ENCODE measurements around the gene PLCD3. TPM values are rescaled to one million over a fixed set of nuclear protein-coding genes. Genes with fewer than 3 reads are reported as not detected.

The PLCD3 gene
- total RNA-seq, 1 donor from 2014 or later: 35.3 TPM

GRCh38 chr17:45120558-45120957 lies 11.8 kb downstream of the PLCD3 start:
- no peak for DNase-seq (ENCODE audit: extremely low read depth, low read depth, low spot score)

GRCh38 chr17:45119964-45120363 lies 12.4 kb downstream of the PLCD3 start:
- DNase-seq (ENCODE audit: extremely low read depth, low read depth, low spot score): no peak

- no peak for DNase-seq (ENCODE audit: extremely low read depth, low read depth, low spot score)
Observed at GRCh38 chr17:45118691-45119090, 13.6 kb downstream of the PLCD3 start.

- no peak for DNase-seq (ENCODE audit: extremely low read depth, low read depth, low spot score)
Observed at GRCh38 chr17:45117848-45118646, 14.3 kb downstream of the PLCD3 start.

- no peak for DNase-seq (ENCODE audit: extremely low read depth, low read depth, low spot score)
Observed at GRCh38 chr17:45117334-45117733, 15.0 kb downstream of the PLCD3 start.

- DNase-seq (ENCODE audit: extremely low read depth, low read depth, low spot score): no peak
Observed at GRCh38 chr17:45116434-45117016, 15.8 kb downstream of the PLCD3 start.

- no peak for DNase-seq (ENCODE audit: extremely low read depth, low read depth, low spot score)
Observed at GRCh38 chr17:45115871-45116270, 16.4 kb downstream of the PLCD3 start.

GRCh38 chr17:45115015-45115625 lies 17.2 kb downstream of the PLCD3 start:
- no peak for DNase-seq (ENCODE audit: extremely low read depth, low read depth, low spot score)

GRCh38 chr17:45114117-45114932 lies 18.0 kb downstream of the PLCD3 start:
- DNase-seq (ENCODE audit: extremely low read depth, low read depth, low spot score): no peak

- no peak for DNase-seq (ENCODE audit: extremely low read depth, low read depth, low spot score)
Observed at GRCh38 chr17:45113424-45113754, 18.9 kb downstream of the PLCD3 start.

GRCh38 chr17:45112559-45113423 lies 19.5 kb downstream of the PLCD3 start:
- no peak for DNase-seq (ENCODE audit: extremely low read depth, low read depth, low spot score)

- DNase-seq (ENCODE audit: extremely low read depth, low read depth, low spot score): no peak
Observed at GRCh38 chr17:45111850-45112249, 20.5 kb downstream of the PLCD3 start.

- DNase-seq (ENCODE audit: extremely low read depth, low read depth, low spot score): no peak
Observed at GRCh38 chr17:45110676-45111611, 21.4 kb downstream of the PLCD3 start.

GRCh38 chr17:45108595-45109521 lies 23.5 kb downstream of the PLCD3 start:
- DNase-seq (ENCODE audit: extremely low read depth, low read depth, low spot score): no peak

- DNase-seq (ENCODE audit: extremely low read depth, low read depth, low spot score): no peak
Observed at GRCh38 chr17:45108051-45108450, 24.3 kb downstream of the PLCD3 start.

- DNase-seq (ENCODE audit: extremely low read depth, low read depth, low spot score): no peak
Observed at GRCh38 chr17:45107293-45108010, 24.9 kb downstream of the PLCD3 start.

GRCh38 chr17:45106582-45106981 lies 25.7 kb downstream of the PLCD3 start:
- DNase-seq (ENCODE audit: extremely low read depth, low read depth, low spot score): no peak

GRCh38 chr17:45106096-45106495 lies 26.2 kb downstream of the PLCD3 start:
- no peak for DNase-seq (ENCODE audit: extremely low read depth, low read depth, low spot score)

Data from glomerular endothelial cell (primary cell).